GM12875 (cell line): Measurements from ENCODE around the gene NRBF2.

Experiments used
- H3K4me3 ChIP-seq: one replicate; pipeline ENCODE4 v1.5.1; 2011; ENCODE audit warnings: low read depth, low read length, control low read depth
- TF ChIP-seq, protein P1 (sequence below): IDR thresholded peaks from 2 replicates; pipeline ENCODE4 v1.5.1; 2011; ENCODE audit warnings: low read depth, mild to moderate bottlenecking, control low read depth, inconsistent platforms, low read length, moderate library complexity, borderline replicate concordance; ENCODE audit not compliant: insufficient read depth

NRBF2 gene

DNA sequence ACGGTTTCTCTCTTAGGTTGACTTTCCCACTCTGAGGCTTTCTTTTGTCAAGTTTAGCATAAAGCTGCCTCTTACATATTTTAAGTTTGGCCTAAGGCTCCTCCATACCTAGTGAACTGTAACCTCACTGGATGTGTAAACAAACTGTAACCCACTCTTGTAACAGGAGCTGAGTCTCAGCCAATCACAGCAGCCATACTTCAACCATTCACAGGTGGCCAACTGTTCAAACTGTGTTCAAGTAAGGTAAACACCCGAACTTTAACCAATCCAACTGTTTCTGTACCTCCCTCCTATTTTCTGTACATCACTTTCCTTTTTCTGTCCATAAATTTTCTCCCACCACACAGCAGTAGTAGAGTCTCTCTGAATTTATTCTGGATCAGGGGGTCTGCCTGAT, 7.7 kb upstream of the NRBF2 start:
- TF ChIP-seq, protein P1, sequence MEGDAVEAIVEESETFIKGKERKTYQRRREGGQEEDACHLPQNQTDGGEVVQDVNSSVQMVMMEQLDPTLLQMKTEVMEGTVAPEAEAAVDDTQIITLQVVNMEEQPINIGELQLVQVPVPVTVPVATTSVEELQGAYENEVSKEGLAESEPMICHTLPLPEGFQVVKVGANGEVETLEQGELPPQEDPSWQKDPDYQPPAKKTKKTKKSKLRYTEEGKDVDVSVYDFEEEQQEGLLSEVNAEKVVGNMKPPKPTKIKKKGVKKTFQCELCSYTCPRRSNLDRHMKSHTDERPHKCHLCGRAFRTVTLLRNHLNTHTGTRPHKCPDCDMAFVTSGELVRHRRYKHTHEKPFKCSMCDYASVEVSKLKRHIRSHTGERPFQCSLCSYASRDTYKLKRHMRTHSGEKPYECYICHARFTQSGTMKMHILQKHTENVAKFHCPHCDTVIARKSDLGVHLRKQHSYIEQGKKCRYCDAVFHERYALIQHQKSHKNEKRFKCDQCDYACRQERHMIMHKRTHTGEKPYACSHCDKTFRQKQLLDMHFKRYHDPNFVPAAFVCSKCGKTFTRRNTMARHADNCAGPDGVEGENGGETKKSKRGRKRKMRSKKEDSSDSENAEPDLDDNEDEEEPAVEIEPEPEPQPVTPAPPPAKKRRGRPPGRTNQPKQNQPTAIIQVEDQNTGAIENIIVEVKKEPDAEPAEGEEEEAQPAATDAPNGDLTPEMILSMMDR, result no peak
- H3K4me3 ChIP-seq, result no peak overlapping the region

- no peak overlapping the region for H3K4me3 ChIP-seq
- TF ChIP-seq, protein P1, result no peak
Measured at GRCh38 chr10:63128443-63128842, 4.7 kb upstream of the NRBF2 start.

DNA sequence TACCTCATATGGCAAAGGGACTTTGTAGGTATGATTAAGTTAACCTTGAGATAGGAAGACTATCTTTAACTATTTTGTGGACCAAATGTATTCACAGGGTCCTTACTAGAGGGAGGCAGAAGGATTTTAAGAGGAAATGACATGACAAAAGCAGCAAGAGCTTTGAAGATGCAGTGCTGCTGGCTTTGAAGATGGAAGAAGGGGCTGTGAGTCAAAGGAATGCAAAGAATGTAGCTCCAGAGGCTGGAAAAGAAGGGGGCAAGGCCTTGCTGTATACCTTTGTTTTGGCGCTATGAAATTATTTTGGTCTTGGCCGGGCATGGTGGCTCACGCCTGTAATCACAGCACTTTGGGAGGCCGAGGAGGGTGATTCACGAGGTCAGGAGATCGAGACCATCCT, 3.2 kb upstream of the NRBF2 start:
- no peak overlapping the region for H3K4me3 ChIP-seq
- TF ChIP-seq, protein P1, result no peak

DNA sequence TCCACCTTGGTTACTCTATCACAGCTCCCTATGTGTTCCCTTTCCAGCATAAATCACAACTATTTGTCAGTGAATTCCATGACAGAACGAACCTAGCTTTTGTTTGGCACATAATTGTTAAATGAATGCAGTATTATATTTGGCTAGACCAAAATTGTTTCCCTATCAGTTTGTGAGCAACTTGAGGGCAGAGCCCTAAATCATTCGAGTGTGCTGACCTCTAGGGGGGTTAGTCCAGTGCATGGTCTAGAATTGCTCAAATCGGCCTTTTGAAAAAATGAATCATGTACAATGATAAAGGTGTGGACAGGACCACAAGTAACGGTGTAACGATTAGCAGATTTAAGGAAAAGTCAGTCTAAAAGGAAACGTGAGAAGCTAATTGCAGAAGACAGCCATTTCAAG, 475 bp upstream of the NRBF2 start:
- TF ChIP-seq, protein P1, result no peak
- H3K4me3 ChIP-seq, result no peak overlapping the region

DNA sequence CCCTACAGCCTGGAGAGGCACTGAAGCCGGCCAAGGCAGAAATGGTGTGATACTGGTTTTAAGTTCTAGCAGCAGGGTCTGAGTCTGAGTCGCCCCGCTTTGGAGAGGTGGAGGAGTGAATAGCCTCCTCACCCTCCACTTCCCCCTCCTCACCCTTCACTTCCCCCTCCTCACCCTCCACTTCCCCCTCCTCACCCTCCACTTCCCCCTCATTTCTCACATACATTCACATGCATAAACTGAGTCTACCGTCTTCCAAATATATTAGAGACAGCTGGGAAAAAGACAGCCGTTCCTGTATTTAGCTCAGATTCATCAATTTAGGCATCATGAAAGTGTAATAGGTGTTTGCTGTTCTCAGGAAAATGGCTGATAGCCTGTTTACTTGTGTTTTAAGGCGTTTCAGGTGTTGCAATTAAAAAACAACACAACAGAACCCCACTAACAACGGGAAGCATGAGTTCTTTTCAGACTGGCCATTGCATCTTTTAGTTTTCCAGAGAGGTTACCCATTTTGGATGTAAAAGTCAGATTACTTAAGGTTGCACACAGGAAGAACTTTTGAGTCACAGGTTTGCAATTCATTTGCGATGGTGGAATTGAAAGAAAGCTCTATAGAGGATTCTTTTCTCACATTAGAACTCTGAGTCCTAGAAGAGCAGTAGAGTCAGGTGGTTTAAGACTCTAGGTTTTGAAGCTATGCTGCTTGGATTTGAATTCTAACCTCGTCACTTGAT, 861 bp downstream of the NRBF2 start:
- peak overlapping the region; percentile 81 for H3K4me3 ChIP-seq
- TF ChIP-seq, protein P1, result no peak

GRCh38 chr10:63137306-63137705, 4.2 kb downstream of the NRBF2 start:
- TF ChIP-seq, protein P1, result no peak
- H3K4me3 ChIP-seq, result no peak overlapping the region

DNA sequence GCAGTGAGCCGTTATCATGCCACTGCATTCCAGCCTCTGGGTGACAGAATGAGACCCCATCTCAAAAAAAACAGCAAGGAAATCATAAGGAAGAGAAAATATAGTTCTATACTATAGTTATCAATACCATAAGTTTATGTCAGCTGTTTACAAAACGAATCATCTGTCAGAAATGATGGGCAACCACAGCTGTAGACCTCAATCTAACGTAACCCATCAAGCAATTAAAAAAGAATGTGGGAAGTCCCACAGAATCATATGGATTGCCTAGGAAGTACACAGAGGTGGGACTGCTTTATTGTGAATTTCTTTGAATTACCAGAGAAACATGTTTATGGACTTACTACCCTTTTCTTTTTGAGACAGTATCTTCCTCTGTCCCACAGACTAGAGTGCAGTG, 6.9 kb downstream of the NRBF2 start:
- TF ChIP-seq, protein P1, result no peak

More for the DNA sequence above, 6.9 kb downstream of the NRBF2 start:
- H3K4me3 ChIP-seq, result no peak overlapping the region
